ENCODE measurements around the gene BTF3.

Gene BTF3

DNA sequence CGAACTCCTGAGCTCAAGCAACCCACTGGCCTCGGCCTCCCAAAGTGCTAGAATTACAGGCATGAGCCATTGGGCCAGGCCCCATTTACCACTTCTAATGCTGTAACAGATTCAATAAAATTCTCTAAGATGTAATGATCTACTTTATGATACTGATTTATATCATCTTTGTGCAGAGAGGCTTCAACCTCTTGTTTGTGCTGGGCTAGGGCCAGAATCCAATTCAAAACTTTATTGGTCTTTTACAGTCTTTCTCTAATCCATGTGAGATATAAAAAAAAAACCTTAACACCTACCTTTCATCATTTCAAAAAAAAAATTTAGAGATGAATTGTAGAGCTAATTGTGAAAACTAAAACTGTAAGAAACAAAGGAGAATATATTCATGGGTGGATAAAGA is 8.2 kb upstream of the BTF3 start:
- no peak for TF ChIP-seq POLR2AphosphoS5 (IDR thresholded peaks at IDR 0.05; ENCODE audit: borderline replicate concordance, low read depth, low read length)
- no peak for TF ChIP-seq FOXP2 (optimal IDR thresholded peaks at IDR 0.05; ENCODE audit: control extremely low read depth, extremely low read length, insufficient read depth)
- no peak for TF ChIP-seq EZH2 (IDR thresholded peaks at IDR 0.05)
- H3K9ac ChIP-seq (ENCODE audit: insufficient read length): no peak overlapping the region
- no peaks in the 10 kb centered on the region for H3K36me3 ChIP-seq (ENCODE audit: insufficient read depth, low read length)
- no peak overlapping the region for H3K4me3 ChIP-seq
- no peaks in the 10 kb centered on the region for H3K9me3 ChIP-seq (ENCODE audit: low read depth, low read length)
- no peak for DNase-seq (ENCODE audit: low read depth, low spot score)
- H3K27ac ChIP-seq: no peak overlapping the region

- Histone ChIP-seq H3K36me3 (ENCODE audit: insufficient read depth, low read length) (no peaks in the 10 kb centered on the region), H3K9ac (ENCODE audit: insufficient read length) (no peak overlapping the region), H3K4me3 (no peak overlapping the region), H3K9me3 (ENCODE audit: low read depth, low read length) (no peaks in the 10 kb centered on the region), H3K27ac (no peak overlapping the region)
- TF ChIP-seq FOXP2 (optimal IDR thresholded peaks at IDR 0.05; ENCODE audit: control extremely low read depth, extremely low read length, insufficient read depth) (no peak), POLR2AphosphoS5 (IDR thresholded peaks at IDR 0.05; ENCODE audit: borderline replicate concordance, low read depth, low read length) (no peak), EZH2 (IDR thresholded peaks at IDR 0.05) (no peak)
- no peak for DNase-seq (ENCODE audit: low read depth, low spot score)
Observed at GRCh38 chr5:73491155-73491554, 7.1 kb upstream of the BTF3 start.

- TF ChIP-seq POLR2AphosphoS5 (IDR thresholded peaks at IDR 0.05; ENCODE audit: borderline replicate concordance, low read depth, low read length) (no peak), EZH2 (IDR thresholded peaks at IDR 0.05) (no peak), FOXP2 (optimal IDR thresholded peaks at IDR 0.05; ENCODE audit: control extremely low read depth, extremely low read length, insufficient read depth) (no peak)
- no peak for DNase-seq (ENCODE audit: low read depth, low spot score)
Observed at GRCh38 chr5:73493421-73493820, 4.8 kb upstream of the BTF3 start.

GRCh38 chr5:73494721-73495120 is 3.5 kb upstream of the BTF3 start:
- H3K4me3 ChIP-seq: no peak overlapping the region
- H3K9me3 ChIP-seq (ENCODE audit: low read depth, low read length): no peaks in the 10 kb centered on the region
- no peak overlapping the region for H3K9ac ChIP-seq (ENCODE audit: insufficient read length)
- TF ChIP-seq POLR2AphosphoS5 (IDR thresholded peaks at IDR 0.05; ENCODE audit: borderline replicate concordance, low read depth, low read length): no peak
- no peak for TF ChIP-seq EZH2 (IDR thresholded peaks at IDR 0.05)
- TF ChIP-seq FOXP2 (optimal IDR thresholded peaks at IDR 0.05; ENCODE audit: control extremely low read depth, extremely low read length, insufficient read depth): no peak
- no peak overlapping the region for H3K27ac ChIP-seq
- H3K36me3 ChIP-seq (ENCODE audit: insufficient read depth, low read length): peaks cover 7% of the 10 kb centered on the region
- DNase-seq (ENCODE audit: low read depth, low spot score): no peak

More at GRCh38 chr5:73493421-73493820, 4.8 kb upstream of the BTF3 start:
- H3K27ac ChIP-seq: no peak overlapping the region
- H3K9me3 ChIP-seq (ENCODE audit: low read depth, low read length): no peaks in the 10 kb centered on the region
- no peaks in the 10 kb centered on the region for H3K36me3 ChIP-seq (ENCODE audit: insufficient read depth, low read length)
- no peak overlapping the region for H3K9ac ChIP-seq (ENCODE audit: insufficient read length)
- no peak overlapping the region for H3K4me3 ChIP-seq

- Histone ChIP-seq H3K9me3 (ENCODE audit: low read depth, low read length) (no peaks in the 10 kb centered on the region), H3K27ac (no peak overlapping the region), H3K36me3 (ENCODE audit: insufficient read depth, low read length) (peaks cover 18% of the 10 kb centered on the region), H3K4me3 (no peak overlapping the region), H3K9ac (ENCODE audit: insufficient read length) (no peak overlapping the region)
- TF ChIP-seq EZH2 (IDR thresholded peaks at IDR 0.05): no peak
- TF ChIP-seq FOXP2 (optimal IDR thresholded peaks at IDR 0.05; ENCODE audit: control extremely low read depth, extremely low read length, insufficient read depth): no peak
- no peak; the same call in 1 of the 2 replicates for TF ChIP-seq POLR2AphosphoS5 (IDR thresholded peaks at IDR 0.05; ENCODE audit: borderline replicate concordance, low read depth, low read length)
- peak; percentile 16 for DNase-seq (ENCODE audit: low read depth, low spot score)
Observed at GRCh38 chr5:73495772-73496335, 2.4 kb upstream of the BTF3 start.

DNA sequence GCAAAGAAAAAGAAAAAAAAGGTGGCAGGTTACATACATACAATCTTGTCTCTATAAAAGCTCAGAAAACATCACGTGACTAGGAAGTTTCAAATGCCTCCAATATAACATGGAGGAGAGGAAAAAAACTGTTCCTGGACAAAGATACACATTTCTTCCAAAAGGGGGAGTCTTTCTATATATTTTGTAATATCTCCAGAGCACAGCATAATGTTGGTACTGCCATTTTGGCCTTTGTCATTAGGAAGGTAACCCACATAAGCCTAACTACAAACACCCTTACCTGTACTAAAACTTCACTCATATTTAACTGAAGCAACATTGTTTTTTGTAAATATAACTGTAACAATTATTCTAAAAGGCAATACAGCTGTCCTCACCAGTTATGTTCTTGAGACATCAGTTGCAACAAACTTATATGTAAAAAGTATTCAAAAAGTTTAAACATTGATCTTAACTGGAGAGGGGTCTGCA is 1.2 kb upstream of the BTF3 start:
- TF ChIP-seq POLR2AphosphoS5 (IDR thresholded peaks at IDR 0.05; ENCODE audit: borderline replicate concordance, low read depth, low read length) (no peak), FOXP2 (optimal IDR thresholded peaks at IDR 0.05; ENCODE audit: control extremely low read depth, extremely low read length, insufficient read depth) (no peak), EZH2 (IDR thresholded peaks at IDR 0.05) (no peak)
- Histone ChIP-seq H3K27ac (peak overlapping the region; percentile 71), H3K4me3 (peak overlapping the region; percentile 92), H3K9ac (ENCODE audit: insufficient read length) (peak overlapping the region; percentile 98), H3K36me3 (ENCODE audit: insufficient read depth, low read length) (peaks cover 30% of the 10 kb centered on the region), H3K9me3 (ENCODE audit: low read depth, low read length) (no peaks in the 10 kb centered on the region)
- DNase-seq (ENCODE audit: low read depth, low spot score): peak; percentile 66

DNA sequence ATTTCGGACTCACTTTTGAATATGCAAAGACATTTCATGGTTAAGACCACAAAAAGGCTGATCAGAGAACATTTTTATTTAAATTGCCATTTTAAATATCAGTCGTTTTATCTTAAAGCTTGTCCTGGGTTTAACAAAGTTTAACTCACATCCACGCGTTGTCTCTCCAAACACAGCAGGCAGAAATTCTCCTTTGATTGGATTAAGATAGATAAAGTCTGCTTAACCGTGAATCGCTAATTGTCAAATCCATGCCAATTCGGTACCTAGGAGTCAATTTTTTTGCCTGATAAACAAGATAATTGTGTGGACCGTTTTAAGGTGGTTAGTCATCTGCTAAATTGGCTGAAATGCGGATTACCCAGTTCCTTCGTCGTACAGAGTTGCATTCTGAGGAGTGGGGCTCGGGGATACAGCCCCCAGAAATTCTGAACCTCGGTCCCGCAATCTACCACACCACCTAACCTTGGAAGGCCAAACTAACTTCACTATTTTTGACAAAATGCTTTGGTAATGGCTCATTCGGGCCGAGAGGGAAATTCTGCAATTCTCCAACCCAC is 665 bp upstream of the BTF3 start:
- peak overlapping the region; percentile 92 for H3K4me3 ChIP-seq
- H3K9me3 ChIP-seq (ENCODE audit: low read depth, low read length): no peaks in the 10 kb centered on the region
- peak overlapping the region; percentile 98 for H3K9ac ChIP-seq (ENCODE audit: insufficient read length)
- peak overlapping the region; percentile 71 for H3K27ac ChIP-seq
- H3K36me3 ChIP-seq (ENCODE audit: insufficient read depth, low read length): peaks cover 36% of the 10 kb centered on the region
- DNase-seq (ENCODE audit: low read depth, low spot score): no peak
- TF ChIP-seq EZH2 (IDR thresholded peaks at IDR 0.05): no peak
- TF ChIP-seq FOXP2 (optimal IDR thresholded peaks at IDR 0.05; ENCODE audit: control extremely low read depth, extremely low read length, insufficient read depth): no peak
- TF ChIP-seq POLR2AphosphoS5 (IDR thresholded peaks at IDR 0.05; ENCODE audit: borderline replicate concordance, low read depth, low read length): no peak

DNA sequence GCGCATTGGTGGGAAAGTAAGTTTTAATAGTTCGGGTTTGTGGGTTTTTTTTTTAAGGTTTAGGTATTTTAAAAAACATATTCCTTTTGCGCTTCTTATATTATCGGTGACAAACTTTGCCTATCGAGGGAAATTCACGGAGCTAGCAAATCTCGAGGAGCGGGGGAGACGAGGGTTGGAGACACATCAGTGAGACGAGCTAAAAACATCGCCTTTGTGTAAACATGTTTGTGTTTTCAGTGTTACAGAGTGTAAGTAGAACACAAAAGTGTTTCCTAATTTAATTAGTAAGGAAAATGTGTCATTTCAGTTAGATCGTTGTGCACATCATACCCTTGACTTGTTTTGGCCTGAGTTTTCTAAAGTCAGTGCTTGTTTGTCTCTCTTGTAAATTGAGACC is 945 bp downstream of the BTF3 start:
- peaks cover 52% of the 10 kb centered on the region for H3K36me3 ChIP-seq (ENCODE audit: insufficient read depth, low read length)
- H3K4me3 ChIP-seq: peak overlapping the region; percentile 92
- TF ChIP-seq POLR2AphosphoS5 (IDR thresholded peaks at IDR 0.05; ENCODE audit: borderline replicate concordance, low read depth, low read length) (no peak), FOXP2 (optimal IDR thresholded peaks at IDR 0.05; ENCODE audit: control extremely low read depth, extremely low read length, insufficient read depth) (no peak), EZH2 (IDR thresholded peaks at IDR 0.05) (no peak)
- H3K9me3 ChIP-seq (ENCODE audit: low read depth, low read length): no peaks in the 10 kb centered on the region
- H3K9ac ChIP-seq (ENCODE audit: insufficient read length): peak overlapping the region; percentile 98
- no peak for DNase-seq (ENCODE audit: low read depth, low spot score)
- peak overlapping the region; percentile 84; the same call in 1 of the 2 replicates for H3K27ac ChIP-seq
